ENCODE results near the gene POMC.
A peak's percentile ranks its signal among the peaks of the same experiment; 100 is the strongest.
"Not testable (repeated sequence)": the region's sequence is repeated elsewhere in the genome, so short reads cannot be mapped to it uniquely, and the experiment has no call there.

POMC gene

GRCh38 chr2:25176138-25176537 lies 7.8 kb upstream of the POMC start:
- no peak for DNase-seq

- no peak for DNase-seq
These were observed 5.9 kb upstream of the POMC start for GRCh38 chr2:25174192-25174861.

GRCh38 chr2:25173719-25174118 lies 5.3 kb upstream of the POMC start:
- no peak for DNase-seq

- DNase-seq: no peak
These were observed 2.5 kb upstream of the POMC start for GRCh38 chr2:25170888-25171287.

GRCh38 chr2:25169073-25169470 lies 692 bp upstream of the POMC start:
- no peak for DNase-seq

- peak; percentile 38 for DNase-seq
These were observed 2.1 kb downstream of the POMC start for GRCh38 chr2:25165992-25166875.

GRCh38 chr2:25164561-25164960 lies 3.8 kb downstream of the POMC start:
- DNase-seq: no peak

GRCh38 chr2:25162061-25162460 lies 6.3 kb downstream of the POMC start:
- not testable (repeated sequence) for DNase-seq

- peak; percentile 72 for DNase-seq
These were observed 7.2 kb downstream of the POMC start for GRCh38 chr2:25161055-25161781.

- DNase-seq: no peak
These were observed 8.0 kb downstream of the POMC start for GRCh38 chr2:25160376-25160775.

- DNase-seq: no peak
These were observed 8.4 kb downstream of the POMC start for GRCh38 chr2:25159949-25160348.

- no peak for DNase-seq
These were observed 10.1 kb downstream of the POMC start for GRCh38 chr2:25158096-25158852.

- DNase-seq: no peak
These were observed 13.0 kb downstream of the POMC start for GRCh38 chr2:25155401-25155800.

GRCh38 chr2:25151718-25152117 lies 16.7 kb downstream of the POMC start:
- no peak for DNase-seq

GRCh38 chr2:25150993-25151392 lies 17.4 kb downstream of the POMC start:
- not testable (repeated sequence) for DNase-seq

GRCh38 chr2:25149646-25150045 lies 18.7 kb downstream of the POMC start:
- no peak for DNase-seq

- DNase-seq: no peak
These were observed 21.5 kb downstream of the POMC start for GRCh38 chr2:25146896-25147295.

- DNase-seq: no peak
These were observed 22.6 kb downstream of the POMC start for GRCh38 chr2:25145803-25146202.

GRCh38 chr2:25141120-25141519 lies 27.3 kb downstream of the POMC start:
- DNase-seq: no peak

- not testable (repeated sequence) for DNase-seq
These were observed 27.8 kb downstream of the POMC start for GRCh38 chr2:25140535-25140934.

- DNase-seq: no peak
These were observed 35.7 kb downstream of the POMC start for GRCh38 chr2:25132693-25133092.

- no peak for DNase-seq
These were observed 36.1 kb downstream of the POMC start for GRCh38 chr2:25132299-25132635.
